ENCODE data around the gene FRMPD1. TPM values are rescaled to one million over a fixed set of nuclear protein-coding genes. Genes with fewer than 3 reads are reported as not detected.

FRMPD1 gene
- total RNA-seq, 1 donor = not detected

DNA sequence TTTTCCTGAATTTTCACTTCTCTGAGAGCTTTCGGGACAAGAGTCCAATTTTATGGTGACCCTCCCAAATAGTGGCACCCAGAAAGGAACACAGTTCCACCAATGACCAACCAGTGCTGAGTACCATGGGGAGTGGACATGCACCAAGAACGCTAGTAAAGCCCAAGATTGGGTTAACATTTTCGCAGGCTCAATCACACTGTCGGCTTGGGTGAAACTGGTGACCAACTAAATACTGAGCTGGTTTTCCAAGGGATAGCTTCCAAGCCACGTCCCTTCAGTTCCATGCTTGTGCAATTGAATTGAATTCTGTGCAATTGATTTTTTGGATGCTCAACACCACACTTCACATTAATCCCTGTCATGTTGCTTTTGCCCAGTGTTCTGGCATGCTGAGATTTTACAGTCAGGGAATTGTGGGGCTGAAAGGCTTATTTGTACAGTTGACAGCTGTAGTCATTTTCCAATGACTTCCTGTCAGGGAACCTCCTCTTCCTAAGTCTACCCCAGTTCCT, 65.3 kb downstream of the FRMPD1 start:
- Histone ChIP-seq H3K4me3 (ENCODE audit: insufficient read depth, low read length) (no peak overlapping the region), H3K27me3 (ENCODE audit: insufficient read depth, low read length) (peaks cover 11% of the 10 kb centered on the region), H2AFZ (ENCODE audit: low read length) (no peak overlapping the region), H3K9me3 (ENCODE audit: low read depth, low read length) (no peaks in the 10 kb centered on the region), H3K4me2 (ENCODE audit: insufficient read depth, low read length) (no peak overlapping the region), H3K36me3 (ENCODE audit: insufficient read depth, low read length) (no peaks in the 10 kb centered on the region), H4K20me1 (ENCODE audit: insufficient read depth, low read length) (no peaks in the 10 kb centered on the region), H3K27ac (ENCODE audit: low read depth, low read length) (no peak overlapping the region), H3K4me1 (ENCODE audit: insufficient read depth, low read length) (no peaks in the 10 kb centered on the region), H3K79me2 (ENCODE audit: insufficient read depth, low read length) (no peaks in the 10 kb centered on the region)
- TF ChIP-seq, protein P1, sequence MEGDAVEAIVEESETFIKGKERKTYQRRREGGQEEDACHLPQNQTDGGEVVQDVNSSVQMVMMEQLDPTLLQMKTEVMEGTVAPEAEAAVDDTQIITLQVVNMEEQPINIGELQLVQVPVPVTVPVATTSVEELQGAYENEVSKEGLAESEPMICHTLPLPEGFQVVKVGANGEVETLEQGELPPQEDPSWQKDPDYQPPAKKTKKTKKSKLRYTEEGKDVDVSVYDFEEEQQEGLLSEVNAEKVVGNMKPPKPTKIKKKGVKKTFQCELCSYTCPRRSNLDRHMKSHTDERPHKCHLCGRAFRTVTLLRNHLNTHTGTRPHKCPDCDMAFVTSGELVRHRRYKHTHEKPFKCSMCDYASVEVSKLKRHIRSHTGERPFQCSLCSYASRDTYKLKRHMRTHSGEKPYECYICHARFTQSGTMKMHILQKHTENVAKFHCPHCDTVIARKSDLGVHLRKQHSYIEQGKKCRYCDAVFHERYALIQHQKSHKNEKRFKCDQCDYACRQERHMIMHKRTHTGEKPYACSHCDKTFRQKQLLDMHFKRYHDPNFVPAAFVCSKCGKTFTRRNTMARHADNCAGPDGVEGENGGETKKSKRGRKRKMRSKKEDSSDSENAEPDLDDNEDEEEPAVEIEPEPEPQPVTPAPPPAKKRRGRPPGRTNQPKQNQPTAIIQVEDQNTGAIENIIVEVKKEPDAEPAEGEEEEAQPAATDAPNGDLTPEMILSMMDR (IDR thresholded peaks at IDR 0.05; ENCODE audit: extremely low read depth, low read depth, low read length) = no peak
- DNase-seq (ENCODE audit: insufficient read length, low spot score, missing footprints) = no peak

DNA sequence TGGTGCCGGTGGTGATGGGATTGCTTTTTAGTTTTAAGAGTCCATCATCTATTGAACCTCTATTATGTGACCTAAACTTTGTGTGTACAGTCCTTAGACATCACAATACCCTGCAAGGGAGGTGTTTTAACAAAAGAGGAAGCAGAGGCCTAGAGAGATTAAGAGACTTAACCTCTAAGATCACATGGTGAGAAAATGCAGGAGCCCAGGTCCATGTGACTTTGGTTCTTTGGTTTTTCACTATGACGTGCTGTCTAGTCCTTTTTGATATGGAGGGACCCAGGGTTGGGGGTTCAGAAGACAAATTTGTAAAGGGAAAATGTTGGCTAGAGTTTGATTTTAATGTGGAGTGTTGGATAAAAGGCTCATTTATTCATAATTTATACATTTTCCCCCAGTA, 68.8 kb downstream of the FRMPD1 start:
- H2AFZ ChIP-seq (ENCODE audit: low read length) = no peak overlapping the region

DNA sequence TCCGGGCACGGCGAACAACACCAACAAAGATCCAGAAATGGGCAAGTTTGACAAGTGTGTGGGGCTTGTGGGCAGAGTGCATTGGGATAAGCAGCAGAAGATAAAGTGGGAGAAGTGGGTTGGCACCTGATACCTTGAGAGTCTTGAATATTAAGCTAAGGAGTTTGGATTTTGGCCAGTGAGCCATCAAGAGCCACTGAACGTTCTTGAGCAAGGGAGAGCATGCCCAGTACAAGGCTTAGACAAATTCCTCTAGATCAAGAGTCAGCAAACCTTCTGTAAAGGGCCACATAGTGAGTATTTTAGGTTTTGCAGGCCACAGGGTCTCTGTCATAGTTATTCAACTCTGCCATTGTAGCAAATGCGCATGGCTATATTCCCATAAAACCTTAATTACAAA, 76.3 kb downstream of the FRMPD1 start:
- no peaks in the 10 kb centered on the region for H3K9me3 ChIP-seq (ENCODE audit: low read depth, low read length)
- no peak overlapping the region for H2AFZ ChIP-seq (ENCODE audit: low read length)
- no peak overlapping the region for H3K27ac ChIP-seq (ENCODE audit: low read depth, low read length)
- TF ChIP-seq, protein P1 (IDR thresholded peaks at IDR 0.05; ENCODE audit: extremely low read depth, low read depth, low read length) = no peak
- DNase-seq (ENCODE audit: insufficient read length, low spot score, missing footprints) = no peak
- no peak overlapping the region for H3K4me3 ChIP-seq (ENCODE audit: insufficient read depth, low read length)
- H3K4me1 ChIP-seq (ENCODE audit: insufficient read depth, low read length) = peaks cover 3% of the 10 kb centered on the region
- no peaks in the 10 kb centered on the region for H3K36me3 ChIP-seq (ENCODE audit: insufficient read depth, low read length)
- H4K20me1 ChIP-seq (ENCODE audit: insufficient read depth, low read length) = no peaks in the 10 kb centered on the region
- peaks cover 18% of the 10 kb centered on the region for H3K27me3 ChIP-seq (ENCODE audit: insufficient read depth, low read length)
- H3K4me2 ChIP-seq (ENCODE audit: insufficient read depth, low read length) = no peak overlapping the region
- H3K79me2 ChIP-seq (ENCODE audit: insufficient read depth, low read length) = no peaks in the 10 kb centered on the region

More for the DNA sequence above, 68.8 kb downstream of the FRMPD1 start:
- Histone ChIP-seq H3K4me3 (ENCODE audit: insufficient read depth, low read length) (no peak overlapping the region), H3K4me2 (ENCODE audit: insufficient read depth, low read length) (no peak overlapping the region), H4K20me1 (ENCODE audit: insufficient read depth, low read length) (no peaks in the 10 kb centered on the region), H3K27ac (ENCODE audit: low read depth, low read length) (no peak overlapping the region), H3K36me3 (ENCODE audit: insufficient read depth, low read length) (no peaks in the 10 kb centered on the region), H3K4me1 (ENCODE audit: insufficient read depth, low read length) (no peaks in the 10 kb centered on the region), H3K9me3 (ENCODE audit: low read depth, low read length) (no peaks in the 10 kb centered on the region), H3K79me2 (ENCODE audit: insufficient read depth, low read length) (no peaks in the 10 kb centered on the region), H3K27me3 (ENCODE audit: insufficient read depth, low read length) (peaks cover 10% of the 10 kb centered on the region)
- no peak for DNase-seq (ENCODE audit: insufficient read length, low spot score, missing footprints)
- TF ChIP-seq, protein P1 (IDR thresholded peaks at IDR 0.05; ENCODE audit: extremely low read depth, low read depth, low read length) = no peak

DNA sequence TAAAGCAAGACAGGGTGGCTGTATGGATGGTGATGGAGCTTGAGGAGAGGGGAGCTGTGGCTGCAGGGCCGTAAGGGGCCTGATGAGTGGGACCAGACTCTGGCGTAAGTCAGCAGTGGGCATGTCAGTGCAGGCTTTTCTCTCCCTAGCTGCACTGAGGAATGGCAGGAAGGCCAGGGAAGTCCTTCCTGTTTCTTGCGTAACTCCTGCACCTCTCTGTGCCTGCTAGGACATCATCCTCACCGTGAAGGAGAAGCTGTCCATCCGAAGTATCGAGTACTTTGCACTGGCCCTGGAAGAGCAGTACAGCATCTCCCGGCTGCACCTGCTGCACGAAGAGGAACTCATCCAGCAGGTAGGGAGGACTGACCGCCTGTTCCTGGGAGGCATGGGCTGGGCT, 78.7 kb downstream of the FRMPD1 start:
- TF ChIP-seq, protein P1 (IDR thresholded peaks at IDR 0.05; ENCODE audit: extremely low read depth, low read depth, low read length) = no peak
- Histone ChIP-seq H2AFZ (ENCODE audit: low read length) (no peak overlapping the region), H3K79me2 (ENCODE audit: insufficient read depth, low read length) (no peaks in the 10 kb centered on the region), H3K27ac (ENCODE audit: low read depth, low read length) (no peak overlapping the region), H3K27me3 (ENCODE audit: insufficient read depth, low read length) (peaks cover 43% of the 10 kb centered on the region), H3K4me1 (ENCODE audit: insufficient read depth, low read length) (peaks cover 3% of the 10 kb centered on the region), H4K20me1 (ENCODE audit: insufficient read depth, low read length) (no peaks in the 10 kb centered on the region), H3K4me2 (ENCODE audit: insufficient read depth, low read length) (no peak overlapping the region), H3K36me3 (ENCODE audit: insufficient read depth, low read length) (no peaks in the 10 kb centered on the region), H3K4me3 (ENCODE audit: insufficient read depth, low read length) (no peak overlapping the region), H3K9me3 (ENCODE audit: low read depth, low read length) (no peaks in the 10 kb centered on the region)
- no peak for DNase-seq (ENCODE audit: insufficient read length, low spot score, missing footprints)

Data from osteoblast (primary cell).